NCI-H1105 treated with DMSO at 0.1 percent for 48 hours (cell line): ENCODE measurements around the gene MB21D2.
A peak's percentile ranks its signal among the peaks of the same experiment; 100 is the strongest.

Experiments
- DNase-seq: peaks from one replicate; lab custom pipeline; 2025; lab: John Stamatoyannopoulos, UW

Gene MB21D2

DNA sequence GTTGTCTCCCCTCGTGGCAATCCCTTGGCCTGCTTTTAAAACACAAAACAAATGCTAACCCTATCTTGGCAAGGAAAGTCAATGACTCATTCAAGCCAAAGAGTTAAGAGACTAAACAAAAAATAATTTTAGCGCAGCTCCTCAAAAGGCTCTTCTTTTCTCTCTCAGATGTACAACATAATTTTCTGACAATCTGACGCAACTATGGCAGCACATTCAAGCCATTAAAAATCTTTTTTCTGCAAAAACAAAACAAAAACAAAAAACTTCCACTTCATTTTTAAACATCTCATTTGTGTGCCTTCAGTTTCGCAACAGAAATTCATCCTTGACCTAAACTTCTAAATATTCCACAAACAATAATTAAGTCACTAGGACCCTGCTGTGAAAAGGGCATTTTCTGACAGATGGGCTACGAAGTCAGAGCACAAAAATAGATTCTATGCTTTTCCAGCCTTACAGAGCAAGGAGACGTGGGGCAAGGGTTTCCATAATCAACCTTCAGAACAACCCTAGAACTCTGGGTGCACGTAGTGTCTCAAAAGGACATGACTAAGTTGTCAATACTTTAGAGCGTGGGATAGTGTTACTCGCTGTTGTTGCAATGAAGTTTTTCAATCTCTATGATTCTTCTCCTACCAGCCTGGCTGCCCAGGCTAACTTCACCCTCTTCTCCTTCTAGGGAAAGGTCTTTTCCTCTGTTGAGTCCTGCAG, 84.3 kb downstream of the MB21D2 start:
- no peak for DNase-seq

DNA sequence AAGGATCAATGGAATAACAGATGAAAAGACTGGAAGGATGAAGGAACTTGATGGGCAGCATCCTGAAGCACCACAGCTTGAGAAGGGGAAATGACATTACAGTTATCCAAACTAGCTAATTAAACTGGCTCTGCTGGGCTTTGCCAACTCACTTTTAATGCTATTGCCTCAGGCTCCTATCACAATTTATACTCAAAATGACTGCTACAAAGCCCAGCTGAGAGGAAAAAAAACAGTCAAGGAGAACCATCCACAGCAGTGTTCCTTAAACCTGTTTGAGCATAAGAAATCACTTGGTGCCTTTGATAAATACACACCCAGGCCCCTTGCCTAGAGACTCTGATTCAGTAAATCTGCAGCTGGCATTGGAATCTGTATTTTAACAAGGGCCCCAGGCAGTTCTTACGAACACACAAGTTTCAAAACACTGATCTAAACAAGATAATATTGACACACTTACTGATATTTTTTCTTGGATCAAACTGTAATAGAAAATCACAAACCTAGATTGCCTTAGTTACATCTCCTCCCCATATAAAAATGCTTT, 85.8 kb downstream of the MB21D2 start:
- DNase-seq: no peak

DNA sequence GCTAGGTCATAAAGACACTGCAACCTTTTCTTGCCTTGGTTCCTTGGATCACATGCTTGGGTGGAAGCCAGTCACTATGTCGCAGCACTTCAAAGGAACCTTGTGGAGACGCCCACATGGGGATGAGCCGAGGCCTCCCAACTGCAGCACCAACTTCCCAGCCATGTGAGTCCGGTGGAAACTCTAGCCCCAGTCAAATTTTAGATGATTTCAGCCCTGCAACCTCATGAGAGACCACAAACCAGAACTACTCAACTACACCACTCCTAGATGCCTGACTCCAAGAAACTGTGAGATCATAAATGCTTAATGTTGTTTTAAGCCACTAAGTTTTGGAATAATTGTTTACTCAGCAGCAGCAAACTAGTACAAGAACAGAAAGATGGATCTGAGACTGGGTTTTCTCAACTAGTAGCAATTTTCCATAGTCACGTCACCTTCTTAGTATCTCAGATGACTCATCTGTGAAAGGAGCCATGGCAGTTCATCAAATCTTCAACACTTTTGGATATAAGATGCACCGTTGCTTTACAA, 86.5 kb downstream of the MB21D2 start:
- DNase-seq: no peak

DNA sequence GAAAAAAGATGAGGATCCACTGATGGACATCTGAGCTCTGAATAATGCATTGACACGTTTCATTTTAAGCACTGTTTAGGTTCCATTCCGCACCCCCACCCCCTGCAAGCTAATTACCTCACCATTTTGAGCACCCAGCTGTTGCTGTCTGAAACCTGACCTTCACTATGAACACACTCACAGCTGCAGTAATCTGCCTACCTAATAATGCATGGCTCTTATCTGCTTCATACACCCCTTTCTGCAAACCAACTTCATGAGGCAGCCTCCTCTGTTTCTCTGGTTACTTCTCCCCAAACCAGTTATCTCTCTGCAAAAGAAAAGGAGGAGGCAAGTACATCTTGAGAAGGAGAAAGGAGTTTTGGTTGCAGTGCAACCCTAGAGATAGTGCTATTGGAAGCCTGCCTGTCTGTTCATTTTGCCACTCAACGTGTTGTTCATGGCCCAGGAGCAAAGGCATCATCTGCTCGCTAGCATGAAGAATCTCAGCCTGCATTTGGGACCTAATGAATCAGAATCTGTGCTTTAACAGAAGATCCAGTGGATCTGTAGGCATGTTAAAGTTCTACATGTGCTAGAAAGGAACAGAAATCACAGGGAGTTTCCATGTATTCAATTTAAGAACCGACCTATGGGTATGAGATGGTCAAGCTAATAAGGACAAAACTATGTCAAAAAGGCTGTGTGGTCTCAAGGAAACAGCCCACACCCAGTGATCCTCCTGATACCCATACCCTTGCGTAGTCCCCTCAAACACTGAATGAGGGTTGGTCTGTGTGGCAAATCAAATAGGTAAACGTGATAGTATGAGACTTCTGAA, 87.2 kb downstream of the MB21D2 start:
- peak; percentile 22 for DNase-seq

DNA sequence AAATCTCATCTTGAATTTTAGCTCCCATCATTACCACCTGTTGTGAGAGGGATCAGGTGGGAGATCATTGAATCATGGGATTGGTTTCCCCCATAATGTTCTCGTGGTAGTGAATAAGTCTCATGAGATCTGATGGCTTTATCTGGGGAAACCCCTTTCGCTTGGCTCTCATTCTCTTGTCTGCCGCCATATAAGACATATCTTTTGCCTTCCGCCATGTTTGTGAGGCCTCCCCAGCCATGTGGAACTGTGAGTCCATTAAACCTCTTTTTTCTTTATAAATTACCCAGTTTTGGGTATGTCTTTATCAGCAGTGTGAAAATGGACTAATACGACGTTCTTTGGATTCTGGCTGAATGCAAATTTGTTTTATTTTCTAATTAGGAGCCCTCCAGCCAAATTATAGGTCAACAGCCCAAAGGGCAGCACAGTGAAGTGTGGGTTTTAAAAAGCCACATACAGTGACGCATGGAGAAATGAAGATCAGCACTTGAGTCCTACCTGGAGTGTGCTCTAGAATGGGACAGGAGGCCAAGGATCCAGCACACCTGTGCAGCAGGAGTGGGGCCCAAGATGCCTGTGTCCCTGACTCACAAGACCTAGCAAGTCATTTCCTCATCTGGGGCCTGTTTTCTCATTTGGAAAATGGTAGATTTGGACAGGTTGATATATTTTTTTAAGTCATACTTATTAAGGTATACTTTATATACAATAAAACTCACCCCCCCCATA, 89.6 kb downstream of the MB21D2 start:
- DNase-seq: no peak

DNA sequence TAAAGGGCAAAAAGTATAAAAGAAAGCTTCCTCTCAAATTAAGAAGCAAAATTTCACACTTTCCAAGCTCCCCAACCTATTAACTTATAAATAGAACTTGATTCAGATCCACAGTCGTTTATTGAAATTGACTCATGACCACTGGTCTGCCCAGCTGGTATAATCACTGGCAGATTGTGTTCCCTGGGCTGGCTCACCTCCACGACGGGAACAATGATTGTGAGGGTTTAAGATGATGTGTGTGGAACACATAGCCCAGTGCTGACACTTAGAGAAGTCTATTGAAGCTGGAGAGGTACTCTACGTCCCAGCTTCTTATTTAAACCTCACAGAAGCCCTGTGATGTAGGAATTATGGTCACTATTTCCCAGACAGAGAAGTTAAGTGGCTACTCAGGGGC, 90.4 kb downstream of the MB21D2 start:
- DNase-seq: no peak

DNA sequence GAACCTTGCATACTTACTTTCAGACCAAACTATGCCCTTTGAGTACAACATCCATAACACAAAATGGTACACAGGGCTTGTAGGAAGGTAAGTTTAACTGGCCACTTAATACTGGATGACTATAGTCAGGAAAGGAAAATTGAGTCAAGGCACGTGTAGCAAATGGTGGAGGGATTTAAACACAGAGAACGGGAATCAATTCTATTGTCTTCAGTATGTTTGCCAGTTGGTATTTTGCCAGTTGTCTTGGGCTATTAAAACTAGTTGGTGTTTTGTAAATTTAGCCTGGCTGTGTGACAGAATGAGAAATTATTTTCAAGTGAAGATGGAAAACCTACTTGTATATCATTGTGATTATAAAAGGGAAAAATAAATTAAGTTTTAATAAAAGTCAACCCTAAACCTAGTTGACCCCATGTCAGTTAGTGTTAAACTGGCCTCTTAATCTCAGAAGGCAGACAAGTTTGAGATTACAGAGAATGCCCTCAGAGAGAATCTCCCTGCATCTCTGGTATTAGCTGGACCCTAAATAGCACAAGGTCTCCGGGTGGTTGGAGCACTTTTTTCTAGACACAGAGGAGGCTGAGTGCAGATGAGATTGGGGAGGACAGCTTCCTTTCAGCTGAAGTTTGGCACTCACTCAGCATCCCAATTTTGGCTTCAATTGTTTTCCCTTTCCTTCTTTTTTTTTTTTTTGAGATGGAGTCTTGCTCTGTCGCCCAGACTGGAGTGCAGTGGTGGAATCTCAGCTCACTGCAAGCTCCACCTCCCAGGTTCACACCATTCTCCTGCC, 91.2 kb downstream of the MB21D2 start:
- peak; percentile 68 for DNase-seq

DNA sequence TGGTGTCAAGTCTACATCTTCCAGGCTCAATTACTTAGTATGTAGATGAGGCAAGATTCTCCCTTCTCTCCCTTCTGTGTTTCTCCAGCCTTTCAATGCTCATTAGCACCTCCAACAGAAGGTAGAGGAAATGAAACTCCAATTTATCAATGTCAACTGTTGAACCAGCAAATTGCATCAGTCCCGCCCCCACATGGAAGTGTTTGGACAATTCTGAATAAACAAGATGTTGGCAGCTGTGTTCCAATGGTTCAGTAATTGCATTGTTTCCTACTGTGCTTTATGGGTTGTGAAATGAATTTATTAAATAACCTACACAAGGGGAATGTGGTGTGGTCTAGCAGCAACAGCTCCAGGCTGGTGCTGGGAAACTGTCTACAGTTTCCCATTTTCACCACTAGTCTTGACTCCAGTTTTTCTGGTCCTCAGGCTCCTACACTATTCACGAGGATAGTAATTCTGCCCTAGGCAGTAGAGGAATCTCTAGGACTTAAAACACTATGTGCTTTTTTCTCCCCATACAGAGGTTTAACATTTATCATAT, 91.9 kb downstream of the MB21D2 start:
- DNase-seq: peak; percentile 96

DNA sequence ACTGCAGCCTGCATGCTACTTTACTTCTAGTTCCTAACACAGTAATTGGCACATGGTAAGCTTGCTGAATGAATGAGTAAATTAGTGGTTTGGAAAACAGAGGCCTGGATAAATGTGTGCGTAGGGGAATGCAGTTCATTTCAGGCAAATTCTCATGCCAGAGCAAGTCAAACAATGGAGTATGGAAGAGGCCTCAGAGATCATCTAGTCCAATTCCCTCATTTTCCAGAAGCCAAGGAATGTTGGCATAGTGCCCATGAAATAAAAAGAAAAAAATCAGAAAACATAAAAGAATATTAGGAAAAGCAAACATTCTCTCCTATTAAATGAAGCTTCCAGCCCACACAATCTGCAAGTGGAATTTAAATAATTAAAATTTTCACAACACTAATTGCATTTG, 92.4 kb downstream of the MB21D2 start:
- DNase-seq: peak; percentile 43

DNA sequence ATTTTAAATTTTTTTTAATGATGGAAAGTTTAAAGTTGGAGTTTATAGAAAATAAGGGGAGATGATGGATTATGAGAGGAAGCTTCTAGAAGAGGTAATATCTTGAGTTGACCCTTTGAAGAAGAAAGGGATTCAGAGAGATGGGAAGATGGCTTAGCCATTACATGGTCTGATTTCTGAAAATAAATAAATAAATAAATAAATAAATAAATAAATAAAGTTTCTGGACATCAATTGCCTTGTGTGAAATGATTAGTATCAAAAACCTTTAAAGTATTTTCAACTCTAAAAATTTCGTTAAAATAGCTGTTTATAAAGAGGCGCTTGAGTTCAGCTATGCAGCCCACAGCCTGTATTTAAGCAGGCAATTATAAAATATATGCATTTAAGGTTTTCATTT, 93.3 kb downstream of the MB21D2 start:
- no peak for DNase-seq

DNA sequence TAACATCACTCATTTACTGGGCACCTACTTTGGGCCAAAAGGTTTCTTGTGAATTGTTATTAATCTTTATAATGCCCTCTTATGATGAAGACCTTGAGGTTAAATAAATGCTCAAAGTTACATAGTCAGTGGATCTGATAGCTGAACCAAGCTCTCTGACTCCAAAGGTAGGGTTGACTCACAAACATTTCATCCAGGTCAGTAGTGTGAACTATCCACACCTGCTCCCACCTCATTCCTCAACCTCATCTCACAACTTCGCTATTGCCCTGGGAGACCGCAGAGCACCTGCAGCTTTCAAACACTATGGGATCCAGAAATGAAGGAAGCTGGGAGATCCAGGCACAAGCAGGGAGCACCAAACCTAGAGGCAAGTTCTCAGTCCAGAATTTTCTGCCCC, 96.5 kb downstream of the MB21D2 start:
- no peak for DNase-seq

DNA sequence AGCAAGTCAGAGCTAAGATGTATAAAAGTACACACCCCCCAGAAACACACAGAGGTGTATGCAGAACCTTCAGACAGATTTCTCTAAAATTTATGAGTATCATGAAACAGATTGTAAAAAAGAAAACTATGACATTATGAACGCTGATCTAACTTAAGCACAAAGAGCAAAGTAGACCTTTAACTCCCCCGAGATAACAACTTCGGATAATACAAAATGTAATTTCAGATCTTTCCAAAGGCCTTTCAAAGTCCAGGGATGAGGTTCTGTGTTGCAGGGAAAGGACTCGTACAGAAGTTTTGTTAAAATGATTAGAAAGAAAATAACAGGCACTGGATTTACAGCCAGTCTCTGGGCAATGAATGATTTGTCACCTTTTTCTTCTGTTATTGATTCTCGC, 97.5 kb downstream of the MB21D2 start:
- DNase-seq: no peak

DNA sequence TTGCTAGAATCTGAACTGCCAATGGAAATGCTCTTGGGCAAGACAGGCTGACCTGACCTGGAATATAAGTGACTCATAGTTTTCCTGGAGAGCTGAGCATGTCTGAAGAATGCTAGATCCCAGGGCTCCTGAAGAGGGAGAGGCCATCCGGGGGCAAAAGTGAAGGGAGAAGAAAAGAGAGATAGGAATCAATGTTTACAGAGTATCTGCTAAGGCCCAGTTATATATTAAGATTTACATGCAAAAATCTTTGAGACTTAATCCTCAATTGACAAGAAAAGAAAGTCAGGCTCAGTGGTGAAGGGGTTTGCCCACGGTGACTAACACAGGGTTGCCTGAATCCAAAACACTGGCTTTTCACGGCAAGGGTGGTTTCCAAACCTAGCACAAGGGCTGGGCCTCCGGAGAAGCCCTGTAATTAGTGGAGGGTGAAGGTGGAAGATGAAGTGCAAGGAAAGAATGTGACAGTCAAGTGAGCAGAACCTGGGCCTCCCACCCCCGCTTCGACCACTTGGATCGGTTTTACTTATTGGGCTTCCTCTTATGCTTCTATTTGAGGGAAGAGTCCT, 98.6 kb downstream of the MB21D2 start:
- no peak for DNase-seq

DNA sequence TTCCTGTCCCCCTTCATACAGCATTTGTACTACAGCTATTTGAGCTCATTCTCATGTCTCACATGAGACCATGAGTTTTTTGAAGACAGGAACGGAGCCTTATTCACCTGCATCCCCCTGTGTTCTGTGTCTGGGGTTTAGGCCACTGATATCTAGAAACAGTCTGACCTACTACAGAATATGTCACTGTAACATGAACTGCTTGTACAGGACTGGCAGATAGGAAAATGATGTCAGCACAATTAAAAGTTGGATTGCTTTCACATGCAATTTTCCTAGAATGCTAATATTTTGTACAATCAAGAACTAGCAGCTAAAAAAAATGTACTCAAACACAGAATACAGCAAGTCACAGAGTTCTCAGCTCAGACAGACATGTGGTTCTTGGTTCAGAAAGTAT, 99.5 kb downstream of the MB21D2 start:
- DNase-seq: no peak

DNA sequence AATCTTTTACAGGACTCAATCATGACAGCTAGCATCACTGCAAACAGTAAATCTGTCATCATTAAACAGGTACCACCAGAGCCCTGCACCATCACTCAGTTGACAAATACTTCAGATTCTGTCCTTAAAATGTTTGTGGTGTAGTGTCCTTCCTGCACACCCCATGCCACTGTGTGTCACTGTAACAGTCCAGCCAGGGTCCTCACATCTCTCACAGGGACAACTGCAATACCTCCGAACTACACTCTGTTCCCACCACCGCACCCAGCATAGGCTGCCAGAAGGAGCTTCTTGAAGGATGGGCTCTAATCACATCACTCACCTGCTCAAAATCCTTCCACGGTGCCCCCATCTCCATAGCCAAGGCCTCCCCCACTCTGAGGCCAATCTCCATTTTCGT, 100.2 kb downstream of the MB21D2 start:
- DNase-seq: no peak

DNA sequence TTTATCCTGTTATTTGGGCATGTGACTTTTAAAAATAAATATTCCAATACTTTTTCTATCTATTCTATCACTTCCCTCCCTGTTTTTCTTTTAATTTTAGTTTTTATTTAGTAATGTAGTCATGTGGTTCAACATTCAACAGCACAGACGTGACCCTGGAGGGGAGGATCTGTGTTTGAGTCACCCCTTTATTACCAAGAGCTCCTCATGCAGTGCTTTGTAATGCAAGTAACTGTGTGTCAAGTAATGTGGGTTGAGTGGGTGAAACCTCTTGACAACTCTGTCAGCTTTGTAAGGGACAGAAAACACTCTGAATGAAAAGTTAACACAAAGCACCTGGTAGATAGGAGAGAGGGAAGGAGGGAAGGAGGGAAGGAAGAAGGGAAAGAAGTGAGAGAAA, 100.6 kb downstream of the MB21D2 start:
- no peak for DNase-seq

DNA sequence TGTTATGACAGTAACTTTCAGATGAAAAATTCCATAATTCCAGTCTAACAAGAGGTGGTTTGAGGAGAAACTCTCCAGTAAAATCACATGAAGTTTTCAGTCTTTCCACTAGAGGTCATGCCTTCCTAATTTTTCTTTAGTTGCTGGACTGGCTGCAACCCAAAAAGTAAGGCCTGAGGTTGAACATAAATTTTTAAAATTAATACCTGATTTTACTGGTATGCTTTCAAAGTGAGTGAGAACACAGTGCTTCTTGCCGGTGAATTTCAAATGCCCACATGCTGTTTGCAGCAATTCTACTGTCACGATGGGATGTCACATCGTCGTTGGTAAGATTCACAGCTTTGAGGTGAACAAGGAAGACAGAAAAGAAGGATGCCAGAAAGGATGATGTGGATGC, 101.3 kb downstream of the MB21D2 start:
- DNase-seq: peak; percentile 73

DNA sequence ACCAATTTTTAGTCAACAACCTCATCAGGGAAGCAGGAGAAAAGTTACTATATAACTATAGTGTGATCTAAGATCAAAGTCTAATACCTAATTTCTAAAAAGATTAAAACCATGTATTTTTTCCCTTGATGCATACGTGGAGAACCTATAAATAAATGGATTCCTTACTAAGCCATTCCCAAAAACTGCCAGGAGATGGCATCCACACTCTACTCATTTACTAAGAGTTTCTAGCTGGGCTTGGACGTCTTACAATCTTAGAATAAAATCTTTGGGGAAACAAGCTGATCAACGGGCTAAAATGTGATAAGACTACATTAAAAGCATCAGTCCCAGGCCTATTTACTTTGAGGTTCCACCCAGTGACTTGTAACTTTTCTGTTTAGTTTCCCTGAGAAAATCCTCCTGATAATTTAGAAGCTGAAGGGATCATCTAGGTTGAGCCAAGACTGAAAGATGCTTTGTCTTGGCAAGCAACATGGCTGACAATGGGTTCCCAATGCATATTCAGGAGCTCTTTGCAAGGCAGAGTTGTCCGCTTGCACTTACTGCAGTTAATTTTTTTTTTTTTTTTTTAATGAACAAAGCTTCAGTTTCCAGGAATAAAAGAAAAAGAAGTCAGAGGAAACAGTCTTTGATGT, 104.8 kb downstream of the MB21D2 start:
- peak; percentile 81 for DNase-seq

DNA sequence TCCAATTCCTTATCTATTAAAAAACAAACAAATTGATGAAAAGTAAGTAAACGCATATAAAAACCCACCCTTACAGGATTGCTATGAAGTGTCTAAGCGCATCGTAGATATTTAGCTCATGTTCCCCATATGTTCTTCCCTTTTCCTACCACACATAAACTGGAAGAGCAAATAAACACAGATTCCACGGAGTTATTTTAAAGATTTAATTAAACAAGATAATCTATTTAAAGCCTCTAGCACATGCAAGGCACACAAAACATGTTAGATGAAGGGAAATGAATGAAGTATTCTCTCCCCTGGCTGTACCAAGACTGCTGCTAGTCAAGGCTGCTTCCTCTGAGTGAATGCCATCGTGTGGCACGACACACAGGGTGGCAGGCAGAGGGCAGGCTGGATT, 111.9 kb downstream of the MB21D2 start:
- DNase-seq: no peak

DNA sequence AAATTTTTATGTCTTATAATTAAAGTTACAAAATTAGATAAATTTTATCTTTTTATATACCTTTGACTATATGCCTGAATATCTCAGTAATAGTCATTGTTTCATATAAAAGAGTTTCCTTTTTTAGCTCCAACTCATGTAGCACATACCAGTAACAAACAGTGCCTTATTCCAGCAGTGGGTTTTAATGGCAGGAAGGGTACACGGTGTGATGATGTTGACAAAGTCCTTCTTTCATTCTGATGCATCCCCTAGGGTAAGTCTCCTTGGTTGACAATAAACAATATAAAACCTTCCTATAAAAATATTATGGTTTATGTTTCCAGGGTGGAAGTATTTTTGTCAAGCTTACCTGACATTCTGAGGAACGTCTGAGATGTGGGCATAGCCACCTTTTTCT, 113.2 kb downstream of the MB21D2 start:
- DNase-seq: no peak
